ENCODE results near the gene SRRM2.

SRRM2 gene

DNA sequence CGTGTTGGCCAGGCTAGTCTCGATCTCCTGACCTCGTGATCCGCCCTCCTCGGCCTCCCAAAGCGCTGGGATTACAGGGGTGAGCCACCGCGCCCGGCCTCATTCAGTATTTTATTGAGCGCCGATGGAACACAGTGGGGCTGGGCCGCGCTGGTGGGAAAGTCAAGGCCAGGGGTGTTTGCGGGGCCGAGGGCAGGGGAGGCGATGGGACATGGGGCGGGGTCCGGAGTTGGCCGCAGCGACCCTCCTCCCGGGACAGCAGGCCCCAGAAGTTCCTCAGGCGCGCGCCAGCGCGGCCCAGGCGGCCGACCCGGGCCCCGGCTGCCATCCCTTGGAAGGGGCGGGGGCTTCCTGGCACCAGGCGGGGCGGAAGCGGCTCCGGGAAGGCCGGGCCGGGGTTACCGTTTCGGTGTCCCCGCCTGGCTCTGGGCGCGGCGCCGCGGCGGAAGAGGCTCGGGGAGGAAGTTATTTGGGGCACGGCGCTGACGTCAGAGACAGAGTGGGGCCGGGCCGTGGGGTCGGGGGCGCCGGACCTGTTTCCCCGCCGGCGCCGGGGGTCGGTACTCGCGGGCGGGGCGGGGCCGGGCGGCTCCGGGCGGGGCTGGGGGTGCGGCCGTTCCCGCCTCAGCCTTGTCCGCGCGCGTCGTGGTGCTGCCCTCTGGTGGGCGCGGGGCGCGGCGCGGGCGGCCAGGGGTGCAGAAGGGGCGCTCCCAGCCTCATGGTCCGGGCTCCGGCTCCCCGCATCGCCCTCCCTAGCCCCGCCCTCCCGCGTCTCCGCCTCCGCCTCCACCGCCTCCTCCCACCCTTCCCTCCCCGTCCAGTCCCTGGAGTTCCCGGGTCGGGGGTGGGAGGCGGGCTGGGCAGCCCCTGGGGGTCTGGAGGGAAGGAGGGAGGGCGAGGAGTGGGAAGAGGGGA, 31.5 kb upstream of the SRRM2 start:
- H3K27ac ChIP-seq: peak overlapping the region; percentile 78
- TF ChIP-seq, protein P1, sequence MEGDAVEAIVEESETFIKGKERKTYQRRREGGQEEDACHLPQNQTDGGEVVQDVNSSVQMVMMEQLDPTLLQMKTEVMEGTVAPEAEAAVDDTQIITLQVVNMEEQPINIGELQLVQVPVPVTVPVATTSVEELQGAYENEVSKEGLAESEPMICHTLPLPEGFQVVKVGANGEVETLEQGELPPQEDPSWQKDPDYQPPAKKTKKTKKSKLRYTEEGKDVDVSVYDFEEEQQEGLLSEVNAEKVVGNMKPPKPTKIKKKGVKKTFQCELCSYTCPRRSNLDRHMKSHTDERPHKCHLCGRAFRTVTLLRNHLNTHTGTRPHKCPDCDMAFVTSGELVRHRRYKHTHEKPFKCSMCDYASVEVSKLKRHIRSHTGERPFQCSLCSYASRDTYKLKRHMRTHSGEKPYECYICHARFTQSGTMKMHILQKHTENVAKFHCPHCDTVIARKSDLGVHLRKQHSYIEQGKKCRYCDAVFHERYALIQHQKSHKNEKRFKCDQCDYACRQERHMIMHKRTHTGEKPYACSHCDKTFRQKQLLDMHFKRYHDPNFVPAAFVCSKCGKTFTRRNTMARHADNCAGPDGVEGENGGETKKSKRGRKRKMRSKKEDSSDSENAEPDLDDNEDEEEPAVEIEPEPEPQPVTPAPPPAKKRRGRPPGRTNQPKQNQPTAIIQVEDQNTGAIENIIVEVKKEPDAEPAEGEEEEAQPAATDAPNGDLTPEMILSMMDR (conservative IDR thresholded peaks at IDR 0.05): peak; percentile 77

DNA sequence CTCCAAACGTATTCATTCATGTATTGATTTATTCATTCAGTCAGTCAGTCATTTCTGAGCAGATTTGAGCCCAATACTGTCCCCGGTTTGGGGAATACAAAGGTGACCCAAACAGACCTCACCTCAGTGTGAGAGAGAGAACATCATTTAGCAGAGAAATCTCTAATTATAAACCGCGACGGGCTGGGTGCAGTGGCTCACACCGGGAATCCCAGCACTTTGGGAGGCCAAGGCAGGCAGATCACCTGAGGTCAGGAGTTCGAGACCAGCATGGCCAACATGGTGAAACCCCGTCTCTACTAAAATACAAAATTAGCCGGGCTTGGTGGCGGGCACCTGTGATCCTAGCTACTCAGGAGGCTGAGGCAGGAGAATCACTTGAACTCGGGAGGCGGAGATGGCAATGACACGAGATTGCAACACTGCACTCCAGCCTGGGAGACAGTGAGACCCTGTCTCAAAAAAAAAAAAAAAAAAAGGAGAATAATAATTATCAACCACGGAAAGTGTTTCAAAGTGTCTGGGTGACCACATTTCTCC, 30.7 kb upstream of the SRRM2 start:
- peak overlapping the region; percentile 78 for H3K27ac ChIP-seq

DNA sequence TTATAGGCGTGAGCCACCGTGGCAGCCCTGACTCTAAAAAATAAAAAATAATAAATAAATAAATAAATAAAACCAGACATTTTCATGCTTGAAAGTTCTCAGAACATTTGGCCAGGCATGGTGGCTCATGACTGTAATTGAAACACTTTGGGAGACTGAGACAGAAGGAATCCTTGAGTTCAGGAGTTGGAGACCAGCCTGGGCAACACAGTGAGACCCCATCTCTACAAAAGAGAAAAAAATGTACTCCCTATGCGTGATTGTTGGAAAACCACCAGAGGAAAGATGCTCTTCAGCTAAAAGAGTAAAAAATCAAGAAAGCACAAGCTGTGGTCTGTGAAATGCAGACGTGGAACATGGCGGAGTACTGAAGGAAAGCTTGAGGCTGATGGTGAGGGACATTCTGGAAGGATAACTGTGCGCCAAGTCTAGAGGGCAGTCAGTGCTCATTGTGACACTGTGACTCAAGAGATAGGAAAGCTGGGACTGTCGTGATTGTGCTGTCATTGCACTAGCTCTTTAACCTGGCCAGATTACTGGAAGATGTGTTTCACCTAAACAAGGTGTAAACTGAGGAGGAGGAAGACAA, 28.3 kb upstream of the SRRM2 start:
- TF ChIP-seq, protein P1 (conservative IDR thresholded peaks at IDR 0.05): no peak

DNA sequence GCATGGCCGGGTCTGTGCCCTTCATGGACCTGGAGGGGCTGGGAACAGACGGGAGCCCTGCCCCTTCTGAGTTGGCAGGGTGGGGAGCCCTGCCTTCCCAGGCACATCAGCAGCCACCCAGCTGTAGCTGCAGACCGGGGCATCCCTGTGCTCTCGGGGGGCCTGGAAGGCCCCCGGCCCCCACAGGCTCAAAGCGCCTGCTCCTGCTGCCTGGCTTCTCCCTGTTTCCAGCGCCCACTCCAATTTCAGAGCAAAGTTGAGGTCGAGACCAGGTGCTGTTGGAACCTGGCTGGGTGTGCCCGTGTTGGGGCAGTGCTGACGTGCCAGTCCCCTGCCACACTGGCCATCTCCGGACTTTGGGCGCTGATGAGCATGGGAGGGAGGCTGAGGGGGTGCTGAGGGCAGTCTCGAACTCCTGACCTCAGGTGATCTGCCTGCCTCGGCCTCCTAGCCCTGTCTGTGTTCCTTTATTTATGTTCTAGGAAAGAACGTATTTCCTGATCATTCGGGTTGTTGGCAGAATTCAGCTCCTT, 27.6 kb upstream of the SRRM2 start:
- H3K27ac ChIP-seq: no peak overlapping the region
- TF ChIP-seq, protein P1 (conservative IDR thresholded peaks at IDR 0.05): no peak

More for the DNA sequence above, 28.3 kb upstream of the SRRM2 start:
- H3K27ac ChIP-seq: no peak overlapping the region

DNA sequence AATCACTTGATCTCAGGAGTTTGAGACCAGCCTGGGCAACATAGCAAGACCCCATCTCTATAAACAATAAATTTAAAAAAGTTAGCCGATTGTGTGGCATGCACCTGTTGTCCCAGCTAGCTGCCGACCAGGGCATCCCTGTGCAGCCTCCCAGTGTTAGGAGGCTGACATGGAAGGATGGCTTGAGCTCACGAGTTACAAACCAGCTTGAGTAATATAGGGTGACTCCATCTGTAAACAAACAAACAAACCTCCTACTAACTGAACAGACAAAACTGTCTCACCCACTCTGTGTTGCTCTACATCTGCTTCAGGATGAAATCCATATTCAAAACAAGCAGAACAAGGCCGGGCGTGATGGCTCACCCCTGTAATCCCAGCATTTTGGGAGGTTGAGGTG, 25.5 kb upstream of the SRRM2 start:
- TF ChIP-seq, protein P1 (conservative IDR thresholded peaks at IDR 0.05): no peak
- no peak overlapping the region for H3K27ac ChIP-seq

DNA sequence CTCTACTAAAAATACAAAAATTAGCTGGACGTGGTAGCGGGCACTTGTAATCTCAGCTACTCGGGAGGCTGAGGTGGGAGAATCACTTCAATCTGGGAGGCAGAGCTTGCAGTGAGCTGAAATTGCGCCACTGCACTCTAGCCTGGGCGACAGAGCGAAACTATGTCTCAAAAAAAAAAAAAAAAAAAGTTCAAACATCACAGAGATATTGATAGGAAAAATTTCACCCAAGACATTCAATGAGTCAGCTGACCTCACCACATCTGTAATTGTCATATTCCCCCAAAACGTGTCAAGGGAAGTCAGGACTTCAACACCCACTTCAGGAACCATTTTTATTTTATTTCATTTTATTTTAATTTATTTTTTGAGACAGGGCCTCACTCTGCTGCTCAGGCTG, 24.4 kb upstream of the SRRM2 start:
- H3K27ac ChIP-seq: no peak overlapping the region

DNA sequence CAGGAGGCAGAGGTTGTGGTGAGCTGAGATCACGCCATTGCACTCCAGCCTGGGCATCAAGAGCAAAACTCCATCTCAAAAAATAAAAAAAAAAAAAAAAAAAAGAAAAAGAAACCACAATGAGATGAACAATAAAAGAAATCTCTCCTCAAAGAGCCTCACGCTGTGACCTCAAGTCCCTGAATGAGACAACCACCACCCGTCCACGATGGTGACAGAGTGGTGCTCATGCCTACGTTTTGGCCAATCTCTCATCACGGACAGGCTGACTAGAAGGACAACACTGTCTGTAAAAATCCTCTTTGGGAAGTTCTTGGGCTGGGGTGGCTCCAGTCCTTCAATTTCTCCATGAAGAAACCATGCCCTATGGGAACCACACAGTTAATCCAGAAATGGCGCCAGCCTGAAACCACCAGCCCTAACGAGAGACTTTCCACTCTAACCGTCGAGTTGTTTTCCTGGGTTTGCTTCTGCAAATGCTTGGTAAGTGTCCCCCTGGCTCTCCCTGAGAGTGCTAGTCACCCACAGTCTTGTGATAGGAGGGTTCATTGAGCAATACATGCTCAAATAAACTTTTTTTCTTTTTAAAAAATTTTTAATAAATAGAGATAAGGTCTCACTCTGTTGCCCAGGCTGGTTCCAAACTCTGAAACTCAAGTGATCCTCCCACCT, 17.5 kb upstream of the SRRM2 start:
- H3K27ac ChIP-seq: no peak overlapping the region
- TF ChIP-seq, protein P1 (conservative IDR thresholded peaks at IDR 0.05): no peak

More for the DNA sequence above, 24.4 kb upstream of the SRRM2 start:
- TF ChIP-seq, protein P1 (conservative IDR thresholded peaks at IDR 0.05): no peak

Data from VCaP (cell line).